H1 (cell line): ENCODE results near the gene GNG4. TPM values are rescaled to one million over a fixed set of nuclear protein-coding genes. Genes with fewer than 3 reads are reported as not detected.
A peak's percentile ranks its signal among the peaks of the same experiment; 100 is the strongest.

ENCODE experiments used
- CTCF ChIA-PET: fragments of 300-600 bp; sonication (Branson Sonifier 250); formaldehyde crosslinking; loops from one replicate; lab custom pipeline; 2021; ENCODE audit not compliant: partially characterized antibody; lab: Charles Lee
- POLR2A ChIA-PET: fragments of 300-600 bp; sonication (Branson Sonifier 250); formaldehyde crosslinking; loops from one replicate; lab custom pipeline; 2021; ENCODE audit warnings: inconsistent platforms; ENCODE audit not compliant: partially characterized antibody; lab: Charles Lee
- DNase-seq, 2 experiments: peaks; one replicate each; pipeline versions ENCODE4 v3.0.0 to v3.0.0-alpha.2; 2010 to 2022; ENCODE audit warnings: low spot score in 2 of 2, low read depth in 1 of 2, mixed read lengths in 1 of 2
- FAIRE-seq: peaks from 2 replicates; lab custom pipeline; 2011; peaks lifted over from hg19 to GRCh38; lab: Jason Lieb, UNC
- H2AFZ ChIP-seq: 2 replicates; pipeline ENCODE4 v1.8.1; 2012; ENCODE audit warnings: low read length, inconsistent platforms
- H2AK5ac ChIP-seq: 2 replicates; pipeline ENCODE4 v1.6.1; 2013; ENCODE audit warnings: low read depth, low read length
- H2BK120ac ChIP-seq: replicated peaks from 2 replicates; pipeline ENCODE3; 2013; ENCODE audit warnings: low read depth, low read length, inconsistent platforms
- H2BK12ac ChIP-seq: 2 replicates; pipeline ENCODE4 v1.6.1; 2013; ENCODE audit warnings: low read depth, low read length
- H2BK15ac ChIP-seq: 2 replicates; pipeline ENCODE4 v1.6.1; 2013; ENCODE audit warnings: low read length
- H2BK20ac ChIP-seq: 2 replicates; pipeline ENCODE4 v1.6.1; 2013; ENCODE audit warnings: low read length
- H2BK5ac ChIP-seq: 2 replicates; pipeline ENCODE4 v1.6.1; 2013; ENCODE audit warnings: low read depth, low read length
- H3K14ac ChIP-seq: 2 replicates; pipeline ENCODE4 v1.6.1; 2013; ENCODE audit warnings: inconsistent platforms; ENCODE audit not compliant: insufficient read length
- H3K18ac ChIP-seq: 2 replicates; pipeline ENCODE4 v1.6.1; 2013; ENCODE audit warnings: low read length; ENCODE audit errors: extremely low read depth
- H3K23ac ChIP-seq: 2 replicates; pipeline ENCODE4 v1.6.1; 2013; ENCODE audit warnings: inconsistent platforms; ENCODE audit not compliant: insufficient read length
- H3K23me2 ChIP-seq: 2 replicates; pipeline ENCODE4 v1.6.1; 2013; ENCODE audit warnings: low read depth, low read length
- H3K27ac ChIP-seq: 2 replicates; pipeline ENCODE4 v1.6.1; 2011; ENCODE audit warnings: low read depth, low read length, inconsistent platforms
- H3K27me3 ChIP-seq, 4 experiments: replicated peaks in 1 of 4; 1 replicate in 1 of 4; 2 replicates in 3 of 4; pipeline versions ENCODE4 v1.6.1 to v1.8.1; 2011 to 2013; ENCODE audit warnings: low read length in 3 of 4, mild to moderate bottlenecking in 3 of 4, inconsistent platforms in 2 of 4, mixed read lengths in 2 of 4, moderate library complexity in 1 of 4; ENCODE audit not compliant: control insufficient read depth in 3 of 4, insufficient read depth in 3 of 4; ENCODE audit errors: extremely low read depth in 1 of 4
- H3K36me3 ChIP-seq, 4 experiments: 2 replicates each; pipeline versions ENCODE4 v1.6.1 to v1.8.1; 2011 to 2013; ENCODE audit warnings: mild to moderate bottlenecking in 4 of 4, low read length in 3 of 4, moderate library complexity in 2 of 4, control low read depth in 1 of 4, inconsistent platforms in 1 of 4; ENCODE audit not compliant: insufficient read depth in 4 of 4, control insufficient read depth in 2 of 4
- H3K4ac ChIP-seq: replicated peaks from 2 replicates; pipeline ENCODE3; 2013; ENCODE audit warnings: low read length, low read depth, mixed read lengths, inconsistent platforms; ENCODE audit not compliant: insufficient read length
- H3K4me1 ChIP-seq, 4 experiments: replicated peaks in 1 of 4; 1 replicate in 1 of 4; 2 replicates in 3 of 4; pipeline versions ENCODE4 v1.6.1 to v1.8.1; 2011 to 2013; ENCODE audit warnings: low read length in 3 of 4, inconsistent platforms in 2 of 4, mixed read lengths in 1 of 4; ENCODE audit not compliant: insufficient read depth in 4 of 4, control insufficient read depth in 3 of 4
- H3K4me2 ChIP-seq, 2 experiments: 2 replicates each; pipeline versions ENCODE4 v1.6.1 to v1.8.1; 2011 to 2013; ENCODE audit warnings: low read depth in 2 of 2, low read length in 2 of 2, control low read depth in 1 of 2, inconsistent platforms in 1 of 2, mild to moderate bottlenecking in 1 of 2; ENCODE audit not compliant: insufficient read depth in 1 of 2
- H3K4me3 ChIP-seq, 4 experiments: fragments of 200-600, 300-600 bp in 1 of 4; sonication (generic), shearing (Covaris generic), sonication (Bioruptor Twin) in 1 of 4; 2 replicates each; pipeline versions ENCODE4 v1.5.1 to v1.8.1; 2011 to 2016; ENCODE audit warnings: low read length in 4 of 4, low read depth in 3 of 4, control low read depth in 2 of 4, inconsistent platforms in 2 of 4, mild to moderate bottlenecking in 2 of 4, mixed read lengths in 1 of 4, moderate library complexity in 1 of 4; ENCODE audit not compliant: insufficient read depth in 2 of 4; ENCODE audit errors: extremely low read depth in 1 of 4
- H3K56ac ChIP-seq: replicated peaks from 2 replicates; pipeline ENCODE3; 2013; ENCODE audit warnings: low read depth, mild to moderate bottlenecking, mixed read lengths, low read length, inconsistent platforms; ENCODE audit not compliant: insufficient read length
- H3K79me1 ChIP-seq: 2 replicates; pipeline ENCODE4 v1.6.1; 2013; ENCODE audit warnings: low read depth, low read length, control low read depth
- H3K79me2 ChIP-seq, 2 experiments: 2 replicates each; pipeline versions ENCODE4 v1.6.1 to v1.8.1; 2012 to 2013; ENCODE audit warnings: low read length in 2 of 2, mild to moderate bottlenecking in 2 of 2, inconsistent platforms in 1 of 2; ENCODE audit not compliant: insufficient read depth in 2 of 2, control insufficient read depth in 1 of 2
- H3K9ac ChIP-seq, 4 experiments: replicated peaks in 1 of 4; 1 replicate in 1 of 4; 2 replicates in 3 of 4; pipeline versions ENCODE4 v1.6.1 to v1.8.1; 2011 to 2013; ENCODE audit warnings: low read depth in 3 of 4, low read length in 3 of 4, control low read depth in 2 of 4, mild to moderate bottlenecking in 2 of 4, moderate library complexity in 2 of 4, inconsistent platforms in 1 of 4; ENCODE audit errors: extremely low read depth in 1 of 4
- H3K9me3 ChIP-seq, 2 experiments: 2 replicates each; pipeline versions ENCODE4 v1.6.1 to v1.8.1; 2012 to 2013; ENCODE audit warnings: mild to moderate bottlenecking in 2 of 2, moderate library complexity in 2 of 2, control low read depth in 1 of 2, inconsistent platforms in 1 of 2, low read depth in 1 of 2, low read length in 1 of 2, mixed read lengths in 1 of 2; ENCODE audit not compliant: insufficient read depth in 2 of 2
- H4K20me1 ChIP-seq, 2 experiments: replicated peaks in 1 of 2; 2 replicates each; pipeline versions ENCODE3 to v1.8.1; 2011 to 2013; ENCODE audit warnings: inconsistent platforms in 2 of 2, low read length in 2 of 2, mild to moderate bottlenecking in 1 of 2; ENCODE audit not compliant: insufficient read depth in 2 of 2, control insufficient read depth in 1 of 2
- H4K5ac ChIP-seq: 2 replicates; pipeline ENCODE4 v1.6.1; 2013; ENCODE audit warnings: low read length, low read depth, mixed read lengths, inconsistent platforms; ENCODE audit not compliant: insufficient read length
- H4K8ac ChIP-seq: 2 replicates; pipeline ENCODE4 v1.8.0; 2013; ENCODE audit warnings: mild to moderate bottlenecking, moderate library complexity, low read length, inconsistent platforms; ENCODE audit not compliant: insufficient read depth; ENCODE audit errors: extremely low read depth
- H4K91ac ChIP-seq: replicated peaks from 2 replicates; pipeline ENCODE3; 2013; ENCODE audit warnings: low read length, mixed read lengths, inconsistent platforms; ENCODE audit not compliant: insufficient read length
- SIN3A ChIP-seq, 2 experiments: IDR thresholded peaks in 1 of 2; conservative IDR thresholded peaks in 1 of 2; 2 replicates each; pipeline ENCODE4 v1.6.1; 2011 to 2012; ENCODE audit warnings: low read length in 2 of 2, improper control_type of control experiment in 1 of 2, low read depth in 1 of 2, mild to moderate bottlenecking in 1 of 2
- WGBS, 2 experiments: shearing (Covaris generic) in 1 of 2; methylation state at CpG; one replicate each; pipeline versions ENCODE4 v1.1.6 to v1.1.7; 2013 to 2015; ENCODE audit warnings: low lambda C conversion rate in 2 of 2, mixed read lengths in 2 of 2, inconsistent platforms in 1 of 2, low coverage in 1 of 2, missing lambda C conversion rate in 1 of 2; ENCODE audit not compliant: insufficient replicate concordance in 2 of 2, insufficient coverage in 1 of 2, insufficient read length in 1 of 2; ENCODE audit errors: extremely low coverage in 1 of 2, missing lambda C conversion rate in 1 of 2; 5-methylcytosine and 5-hydroxymethylcytosine counted together
- polyA plus RNA-seq, 7 experiments: library from polyadenylated mRNA; depleted of rRNA in 3 of 7; stranded (reverse) in 5 of 7; unstranded in 2 of 7; fragments of >200 nt in 5 of 7; fragments of 200-250 nt in 2 of 7; gene quantifications; 1 replicate in 5 of 7; 2 replicates in 1 of 7; 4 replicates in 1 of 7; pipeline versions ENCODE4 v1.2.1 to v1.2.3, GENCODE V29; 2011 to 2013; ENCODE audit warnings: missing spikeins in 2 of 7, mixed read lengths in 2 of 7
- total RNA-seq: library from RNA; stranded (reverse); fragmentation: NEBNext Ultra II Directional; extraction: Animal tissue kit (Norgen Biotek cat#: 25700); gene quantifications from 2 replicates; pipeline ENCODE4 v1.2.1, GENCODE V29; 2021
- TF ChIP-seq, protein P1 (sequence below): IDR thresholded peaks from 2 replicates; pipeline ENCODE4 v1.6.1; 2012; ENCODE audit warnings: inconsistent platforms
- TF ChIP-seq, protein P2 (sequence below): IDR thresholded peaks from 2 replicates; pipeline ENCODE4 v1.6.1; 2012; ENCODE audit warnings: inconsistent platforms

The GNG4 gene
- total and polyA plus RNA-seq, 2 of the 8 experiments (the other 6 are each of a cell fraction or from before 2014, with no cell fraction given), result 95.5 to 96.8 TPM

DNA sequence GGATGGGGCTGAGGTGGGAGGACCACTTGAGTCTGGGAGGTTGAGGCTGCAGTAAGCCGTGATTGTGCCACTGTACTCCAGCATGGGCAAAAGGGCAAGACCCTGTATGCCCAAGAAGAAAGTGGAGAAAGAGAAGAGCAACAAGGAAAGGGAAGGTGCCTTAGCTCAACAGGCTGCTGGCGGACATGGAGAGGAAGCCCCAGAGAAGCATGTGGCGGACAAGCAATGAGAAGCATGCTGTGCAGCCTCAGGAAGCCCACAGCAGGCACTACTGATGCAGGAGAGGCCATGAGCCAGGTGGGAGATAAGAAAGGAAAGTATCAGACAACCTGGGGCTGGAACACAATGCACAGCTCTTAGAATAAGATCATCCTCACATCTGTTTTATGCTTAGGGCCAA lies 32.6 kb upstream of the GNG4 start:
- H2AK5ac ChIP-seq, result no peak overlapping the region
- H3K4me3 ChIP-seq, result no peak overlapping the region
- no peak overlapping the region for H3K18ac ChIP-seq
- POLR2A ChIA-PET, result interaction anchor here (0.6 to 1.1 kb wide), 2 partner anchors 8 to 59 kb away, joined by 3 read pairs; no protein-coding TSS in a partner anchor
- no peak overlapping the region for H2BK5ac ChIP-seq
- peaks cover 0 to 12% of the 10 kb centered on the region in 2 experiments; a peak in 2 of 4 replicates for H3K79me2 ChIP-seq
- H3K27me3 ChIP-seq, result no peaks in the 10 kb centered on the region
- WGBS, 2 experiments, result 76% methylated on average over 3 of the region's 3 CpGs; no CpG with 5 or more reads in 1 of the 2 experiments
- H3K14ac ChIP-seq, result no peak overlapping the region
- H2BK20ac ChIP-seq, result no peak overlapping the region
- no peak overlapping the region for H2AFZ ChIP-seq
- H4K5ac ChIP-seq, result no peak overlapping the region
- no peak overlapping the region for H4K8ac ChIP-seq
- TF ChIP-seq, protein P1, sequence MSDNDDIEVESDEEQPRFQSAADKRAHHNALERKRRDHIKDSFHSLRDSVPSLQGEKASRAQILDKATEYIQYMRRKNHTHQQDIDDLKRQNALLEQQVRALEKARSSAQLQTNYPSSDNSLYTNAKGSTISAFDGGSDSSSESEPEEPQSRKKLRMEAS, result peak; percentile 51; the same call in 1 of the 2 replicates
- TF ChIP-seq, protein P2, sequence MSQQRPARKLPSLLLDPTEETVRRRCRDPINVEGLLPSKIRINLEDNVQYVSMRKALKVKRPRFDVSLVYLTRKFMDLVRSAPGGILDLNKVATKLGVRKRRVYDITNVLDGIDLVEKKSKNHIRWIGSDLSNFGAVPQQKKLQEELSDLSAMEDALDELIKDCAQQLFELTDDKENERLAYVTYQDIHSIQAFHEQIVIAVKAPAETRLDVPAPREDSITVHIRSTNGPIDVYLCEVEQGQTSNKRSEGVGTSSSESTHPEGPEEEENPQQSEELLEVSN, result no peak
- TF ChIP-seq SIN3A (conservative IDR thresholded peaks at IDR 0.05 in 1 of 2, IDR thresholded peaks at IDR 0.05 in 1 of 2; ENCODE audit: low read depth in 1 of 2, low read length in 2 of 2), result no peak
- H3K23me2 ChIP-seq, result no peaks in the 10 kb centered on the region
- no peak overlapping the region for H2BK15ac ChIP-seq
- no peak overlapping the region for H3K27ac ChIP-seq
- H3K79me1 ChIP-seq, result no peaks in the 10 kb centered on the region
- no peak overlapping the region for H3K9ac ChIP-seq
- no peak overlapping the region for H3K23ac ChIP-seq
- peaks cover 0 to 6% (median 4%) of the 10 kb centered on the region in 4 experiments; a peak in 4 of 7 replicates for H3K4me1 ChIP-seq
- H2BK12ac ChIP-seq, result no peak overlapping the region
- CTCF ChIA-PET, result interaction anchor here (0.6 to 3.3 kb wide), 6 partner anchors 29 to 290 kb away, joined by 3 to 9 read pairs (median 4); no protein-coding TSS in a partner anchor
- DNase-seq (no peak), FAIRE-seq (no peak)
- H3K56ac ChIP-seq, result no peak overlapping the region
- H3K9me3 ChIP-seq, result no peaks in the 10 kb centered on the region
- no peaks in the 10 kb centered on the region for H3K36me3 ChIP-seq
- H2BK120ac ChIP-seq, result no peak overlapping the region
- no peak overlapping the region for H4K91ac ChIP-seq
- H4K20me1 ChIP-seq, result no peaks in the 10 kb centered on the region
- H3K4ac ChIP-seq, result no peak overlapping the region
- no peak overlapping the region for H3K4me2 ChIP-seq
